HG03025 (cell line): ENCODE data around the gene ITGA6.
A peak's percentile ranks its signal among the peaks of the same experiment; 100 is the strongest.

ENCODE experiments used
- ATAC-seq: cut with Tn5 transposase; IDR thresholded peaks from one replicate; pipeline ENCODE4 v1.9.1; 2021; ENCODE audit warnings: mild to moderate bottlenecking, moderate library complexity; ENCODE audit not compliant: unreplicated experiment, low FRiP score

Gene ITGA6

GRCh38 chr2:172555272-172555521, 127.8 kb downstream of the ITGA6 start:
- peak; percentile 9 for ATAC-seq
